IMR-90 (cell line): Measurements from ENCODE around the gene TMOD1. TPM values are rescaled to one million over a fixed set of nuclear protein-coding genes. Genes with fewer than 3 reads are reported as not detected.

Experiments used
- ATAC-seq: fragments of 200-7000 bp; cut with Tn5 transposase; 2 replicates; pipeline ENCODE4 v1.9.1; 2020; ENCODE audit warnings: low read depth, mild to moderate bottlenecking, moderate library complexity
- BruUV-seq: library from RNA; stranded (reverse); fragments of 400-500 nt; replicated peaks from 2 replicates; lab custom pipeline; 2021; lab: Mats Ljungman, UMichigan
- CTCF ChIA-PET: fragments of 300-600 bp; formaldehyde crosslinking; extraction: SDS; loops from one replicate; lab custom pipeline; 2021; ENCODE audit warnings: antibody characterized with exemption; lab: Yijun Ruan, JAX
- POLR2A ChIA-PET: fragments of 300-600 bp; sonication (Branson Sonifier 250); formaldehyde crosslinking; loops from one replicate; lab custom pipeline; 2022; ENCODE audit warnings: antibody characterized with exemption; ENCODE audit not compliant: unreplicated experiment; lab: Charles Lee
- DNase-seq: peaks from one replicate; pipeline ENCODE4 v3.0.0; 2013
- H2AFZ ChIP-seq: replicated peaks from 2 replicates; pipeline ENCODE3; 2013; ENCODE audit warnings: low read length, mild to moderate bottlenecking; ENCODE audit not compliant: poor library complexity
- H2AK5ac ChIP-seq: 2 replicates; pipeline ENCODE4 v1.6.1; 2013; ENCODE audit warnings: low read depth, low read length, inconsistent platforms
- H2AK9ac ChIP-seq: replicated peaks from 2 replicates; pipeline ENCODE3; 2013; ENCODE audit warnings: mild to moderate bottlenecking, low read depth, low read length, moderate library complexity; ENCODE audit not compliant: poor library complexity
- H2BK120ac ChIP-seq: 2 replicates; pipeline ENCODE4 v1.6.1; 2013; ENCODE audit warnings: low read depth, low read length, inconsistent platforms
- H2BK15ac ChIP-seq: 3 replicates; pipeline ENCODE4 v1.6.1; 2013; ENCODE audit warnings: low read depth, low read length, inconsistent platforms
- H2BK20ac ChIP-seq: 2 replicates; pipeline ENCODE4 v1.6.1; 2013; ENCODE audit warnings: low read depth, mild to moderate bottlenecking, inconsistent platforms, low read length, moderate library complexity
- H2BK5ac ChIP-seq: 2 replicates; pipeline ENCODE4 v1.6.1; 2013; ENCODE audit warnings: mild to moderate bottlenecking, low read depth, low read length, inconsistent platforms; ENCODE audit not compliant: poor library complexity, severe bottlenecking
- H3K14ac ChIP-seq: replicated peaks from 2 replicates; pipeline ENCODE4 v1.6.1; 2013; ENCODE audit warnings: low read depth, low read length, inconsistent platforms
- H3K18ac ChIP-seq: 2 replicates; pipeline ENCODE4 v1.6.1; 2013; ENCODE audit warnings: low read depth, low read length, control low read depth
- H3K23ac ChIP-seq: 2 replicates; pipeline ENCODE4 v1.6.1; 2013; ENCODE audit warnings: low read depth, low read length, inconsistent platforms
- H3K27ac ChIP-seq: 2 replicates; pipeline ENCODE4 v1.5.1; 2013; ENCODE audit warnings: mild to moderate bottlenecking, control low read depth, low read length; ENCODE audit not compliant: insufficient read depth
- H3K27me3 ChIP-seq: 2 replicates; pipeline ENCODE4 v1.6.1; 2013; ENCODE audit warnings: low read length; ENCODE audit not compliant: control insufficient read depth, insufficient read depth
- H3K36me3 ChIP-seq: 2 replicates; pipeline ENCODE4 v1.6.1; 2013; ENCODE audit warnings: low read length, mixed read lengths; ENCODE audit not compliant: control insufficient read depth, insufficient read depth
- H3K4ac ChIP-seq: 2 replicates; pipeline ENCODE4 v1.6.1; 2013; ENCODE audit warnings: low read depth, low read length, inconsistent platforms
- H3K4me1 ChIP-seq: 2 replicates; pipeline ENCODE4 v1.6.1; 2013; ENCODE audit warnings: low read length, mixed read lengths; ENCODE audit not compliant: control insufficient read depth, insufficient read depth
- H3K4me2 ChIP-seq: 2 replicates; pipeline ENCODE4 v1.6.1; 2013; ENCODE audit warnings: low read depth, mild to moderate bottlenecking, control low read depth, low read length, moderate library complexity
- H3K4me3 ChIP-seq: 2 replicates; pipeline ENCODE4 v1.5.1; 2013; ENCODE audit warnings: low read depth, mild to moderate bottlenecking, control low read depth, low read length, moderate library complexity; ENCODE audit not compliant: insufficient read depth
- H3K56ac ChIP-seq: 2 replicates; pipeline ENCODE4 v1.6.1; 2013; ENCODE audit warnings: low read length, inconsistent platforms; ENCODE audit not compliant: insufficient read depth; ENCODE audit errors: extremely low read depth
- H3K79me1 ChIP-seq, 2 experiments: 2 replicates each; pipeline ENCODE4 v1.6.1; 2013; ENCODE audit warnings: low read length in 2 of 2, inconsistent platforms in 1 of 2, low read depth in 1 of 2
- H3K9ac ChIP-seq: 2 replicates; pipeline ENCODE4 v1.6.1; 2013; ENCODE audit warnings: low read depth, low read length, control low read depth
- H3K9me1 ChIP-seq: 2 replicates; pipeline ENCODE4 v1.6.1; 2013; ENCODE audit warnings: low read length, inconsistent platforms; ENCODE audit not compliant: insufficient read depth
- H3K9me3 ChIP-seq: 2 replicates; pipeline ENCODE4 v1.6.1; 2013; ENCODE audit warnings: low read length; ENCODE audit not compliant: control insufficient read depth, insufficient read depth
- H4K20me1 ChIP-seq: 2 replicates; pipeline ENCODE4 v1.6.1; 2013; ENCODE audit warnings: low read length, inconsistent platforms; ENCODE audit not compliant: insufficient read depth
- H4K5ac ChIP-seq: 2 replicates; pipeline ENCODE4 v1.6.1; 2013; ENCODE audit warnings: mild to moderate bottlenecking, low read depth, low read length, control low read depth
- H4K8ac ChIP-seq, 2 experiments: 2 replicates each; pipeline ENCODE4 v1.6.1; 2013; ENCODE audit warnings: low read depth in 2 of 2, low read length in 2 of 2, control low read depth in 1 of 2, inconsistent platforms in 1 of 2
- H4K91ac ChIP-seq: 2 replicates; pipeline ENCODE4 v1.6.1; 2013; ENCODE audit warnings: low read depth, low read length, inconsistent platforms; ENCODE audit not compliant: insufficient read depth
- CTCF ChIP-seq: conservative IDR thresholded peaks from 2 replicates; pipeline ENCODE4 v1.5.1; 2012; ENCODE audit warnings: mild to moderate bottlenecking, low read depth, low read length, improper control_type of control experiment
- FOS ChIP-seq: fragments of 150-350 bp; IDR thresholded peaks from 2 replicates; pipeline ENCODE4 v1.6.1; 2016; ENCODE audit warnings: low read depth, low read length
- MXI1 ChIP-seq: IDR thresholded peaks from 2 replicates; pipeline ENCODE4 v1.6.1; 2012; ENCODE audit warnings: low read depth, mild to moderate bottlenecking, low read length, moderate library complexity, borderline replicate concordance
- POLR2A ChIP-seq: IDR thresholded peaks from 2 replicates; pipeline ENCODE4 v1.6.1; 2012; ENCODE audit warnings: mild to moderate bottlenecking, low read depth, low read length
- RCOR1 ChIP-seq: IDR thresholded peaks from 2 replicates; pipeline ENCODE4 v1.6.1; 2012; ENCODE audit warnings: mild to moderate bottlenecking, low read length, improper control_type of control experiment; ENCODE audit not compliant: insufficient replicate concordance
- SMC3 ChIP-seq: fragments of 150-350 bp; IDR thresholded peaks from 2 replicates; pipeline ENCODE4 v1.6.1; 2016; ENCODE audit warnings: low read depth, mild to moderate bottlenecking, antibody characterized with exemption, low read length, moderate library complexity
- WGBS, 2 experiments: methylation state at CpG; one replicate each; pipeline versions ENCODE4 v1.1.5 to v1.1.7; 2013; ENCODE audit warnings: missing lambda C conversion rate in 2 of 2; ENCODE audit not compliant: insufficient read length in 1 of 2; ENCODE audit errors: extremely low coverage in 2 of 2; 5-methylcytosine and 5-hydroxymethylcytosine counted together
- dilution Hi-C: fragments of 300-500 bp; cut with HindIII; formaldehyde crosslinking; loops from one replicate; pipeline ENCODE4 v1.14.3; 2018; ENCODE audit warnings: low sequenced_read_pairs; ENCODE audit not compliant: unreplicated experiment
- in situ Hi-C: fragments of 300-500 bp; cut with MboI; formaldehyde crosslinking; loops from 3 replicates; pipeline ENCODE4 v1.14.3; 2019; ENCODE audit warnings: low sequenced_read_pairs, inconsistent platforms, mixed read lengths
- intact Hi-C: fragments of 100-400 bp; cut with micrococcal nuclease; formaldehyde crosslinking; loops from 2 replicates; pipeline ENCODE4 v1.10.0; 2022
- polyA plus RNA-seq, 3 experiments: library from polyadenylated mRNA; depleted of rRNA; stranded (reverse); fragments of >200 nt; gene quantifications; 2 replicates each; pipeline ENCODE4 v1.2.3, GENCODE V29; 2012; ENCODE audit warnings: low replicate concordance in 1 of 3
- total RNA-seq: library from RNA; depleted of rRNA; stranded (reverse); fragments of >200 nt; gene quantifications from 2 replicates; pipeline ENCODE4 v1.2.3, GENCODE V29; 2012

The TMOD1 gene
- total and polyA plus RNA-seq, 2 of the 4 experiments (the other 2 are of a cell fraction), result 0.18 to 0.38 TPM

GRCh38 chr9:97628668-97629067, 127.2 kb downstream of the TMOD1 start:
- H3K4me1 ChIP-seq, result peaks cover 9% of the 10 kb centered on the region
- H3K23ac ChIP-seq, result peak overlapping the region; percentile 84
- ChIA-PET CTCF (interaction anchor here (1.0 kb wide), 1 partner anchor 170 kb away, joined by 3 read pairs; no protein-coding TSS in a partner anchor), POLR2A (no interaction called here)
- no peak overlapping the region for H4K8ac ChIP-seq
- H3K9ac ChIP-seq, result no peak overlapping the region
- H3K9me3 ChIP-seq, result no peaks in the 10 kb centered on the region
- H3K4ac ChIP-seq, result no peak overlapping the region
- in situ Hi-C loops, result no loop called here
- H2AK9ac ChIP-seq, result no peak overlapping the region
- peaks cover 6% of the 10 kb centered on the region for H3K9me1 ChIP-seq
- H4K5ac ChIP-seq, result no peak overlapping the region
- H3K79me1 ChIP-seq, result peaks cover 28 to 53% of the 10 kb centered on the region in 2 experiments
- H2AK5ac ChIP-seq, result no peak overlapping the region
- no peak for TF ChIP-seq POLR2A
- TF ChIP-seq FOS, result no peak
- TF ChIP-seq CTCF, result no peak
- no peak for TF ChIP-seq SMC3
- no peak for TF ChIP-seq RCOR1
- no peak for TF ChIP-seq MXI1
- intact Hi-C loops, result no loop called here
- H3K27ac ChIP-seq, result no peak overlapping the region
- H4K20me1 ChIP-seq, result peaks cover 7% of the 10 kb centered on the region; the same call in 1 of the 2 replicates
- DNase-seq (no peak), ATAC-seq (no peak)
- peaks cover 5% of the 10 kb centered on the region for H3K36me3 ChIP-seq
- H4K91ac ChIP-seq, result no peak overlapping the region
- dilution Hi-C loops, result no loop called here
- no peak overlapping the region for H3K18ac ChIP-seq
- no peak overlapping the region for H2AFZ ChIP-seq
- no peak overlapping the region for H2BK5ac ChIP-seq
- H3K56ac ChIP-seq, result no peak overlapping the region
- H3K4me2 ChIP-seq, result no peak overlapping the region
- no peak overlapping the region for H2BK120ac ChIP-seq
- H2BK20ac ChIP-seq, result no peak overlapping the region
- no peaks in the 10 kb centered on the region for H3K27me3 ChIP-seq
- no peak overlapping the region for H3K14ac ChIP-seq
- no peak overlapping the region for H2BK15ac ChIP-seq
- no peak overlapping the region for H3K4me3 ChIP-seq
- WGBS, 2 experiments, result no CpG with 5 or more reads among the region's 3 CpGs
- no TSS peak for BruUV-seq
